ENCODE data around the gene LRRC73.

Gene LRRC73

DNA sequence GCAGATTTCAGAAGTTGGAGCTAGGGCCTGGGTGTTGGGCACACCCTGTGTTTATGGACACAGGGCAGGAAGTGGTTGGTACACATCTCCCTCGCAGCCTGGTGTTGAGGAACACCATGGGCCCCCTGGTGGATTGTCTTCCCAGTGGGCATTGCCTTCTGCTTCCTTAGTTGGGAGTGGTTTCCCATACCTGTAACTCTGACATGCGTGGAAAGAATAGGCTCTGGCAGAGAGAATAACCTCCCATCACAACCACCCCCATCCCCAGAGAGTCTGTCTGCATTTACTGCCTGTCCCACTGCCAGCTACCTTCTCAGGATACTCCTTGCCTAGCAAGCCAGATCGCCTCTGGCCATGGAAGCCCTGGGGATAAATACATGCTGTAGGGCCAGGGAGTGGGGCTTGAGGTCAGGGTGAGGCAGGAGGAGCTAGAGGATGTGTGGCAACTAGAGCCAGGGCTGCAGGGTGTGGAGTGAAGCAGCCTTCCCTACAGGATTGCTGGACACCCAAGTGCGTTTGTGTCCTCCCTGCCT lies 14.7 kb downstream of the LRRC73 start:
- no peak for DNase-seq (ENCODE audit: extremely low read depth, low read depth)
- TF ChIP-seq, protein P1, sequence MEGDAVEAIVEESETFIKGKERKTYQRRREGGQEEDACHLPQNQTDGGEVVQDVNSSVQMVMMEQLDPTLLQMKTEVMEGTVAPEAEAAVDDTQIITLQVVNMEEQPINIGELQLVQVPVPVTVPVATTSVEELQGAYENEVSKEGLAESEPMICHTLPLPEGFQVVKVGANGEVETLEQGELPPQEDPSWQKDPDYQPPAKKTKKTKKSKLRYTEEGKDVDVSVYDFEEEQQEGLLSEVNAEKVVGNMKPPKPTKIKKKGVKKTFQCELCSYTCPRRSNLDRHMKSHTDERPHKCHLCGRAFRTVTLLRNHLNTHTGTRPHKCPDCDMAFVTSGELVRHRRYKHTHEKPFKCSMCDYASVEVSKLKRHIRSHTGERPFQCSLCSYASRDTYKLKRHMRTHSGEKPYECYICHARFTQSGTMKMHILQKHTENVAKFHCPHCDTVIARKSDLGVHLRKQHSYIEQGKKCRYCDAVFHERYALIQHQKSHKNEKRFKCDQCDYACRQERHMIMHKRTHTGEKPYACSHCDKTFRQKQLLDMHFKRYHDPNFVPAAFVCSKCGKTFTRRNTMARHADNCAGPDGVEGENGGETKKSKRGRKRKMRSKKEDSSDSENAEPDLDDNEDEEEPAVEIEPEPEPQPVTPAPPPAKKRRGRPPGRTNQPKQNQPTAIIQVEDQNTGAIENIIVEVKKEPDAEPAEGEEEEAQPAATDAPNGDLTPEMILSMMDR (IDR thresholded peaks at IDR 0.05; ENCODE audit: low read depth, low read length) = peak; percentile 8

DNA sequence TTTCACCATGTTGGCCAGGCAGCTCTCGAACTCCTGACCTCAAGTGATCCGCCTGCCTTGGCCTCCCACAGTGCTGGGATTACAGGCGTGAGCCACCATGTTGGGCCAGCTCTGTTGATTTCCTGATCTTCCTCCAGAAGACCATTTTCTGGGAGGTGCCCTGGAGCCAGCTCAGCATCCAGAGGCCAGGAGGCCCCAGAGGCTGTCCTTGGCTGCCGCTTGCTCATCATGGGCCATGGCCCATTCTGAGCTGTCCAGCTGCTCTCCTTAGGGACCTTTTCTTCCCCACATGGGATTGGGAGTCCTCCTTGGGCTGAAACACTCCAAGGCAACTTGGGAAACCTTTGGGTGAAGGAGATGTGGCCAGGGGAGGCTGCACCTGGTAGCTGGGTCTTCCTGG lies 15.4 kb downstream of the LRRC73 start:
- TF ChIP-seq, protein P1 (IDR thresholded peaks at IDR 0.05; ENCODE audit: low read depth, low read length) = no peak
- no peak for DNase-seq (ENCODE audit: extremely low read depth, low read depth)

DNA sequence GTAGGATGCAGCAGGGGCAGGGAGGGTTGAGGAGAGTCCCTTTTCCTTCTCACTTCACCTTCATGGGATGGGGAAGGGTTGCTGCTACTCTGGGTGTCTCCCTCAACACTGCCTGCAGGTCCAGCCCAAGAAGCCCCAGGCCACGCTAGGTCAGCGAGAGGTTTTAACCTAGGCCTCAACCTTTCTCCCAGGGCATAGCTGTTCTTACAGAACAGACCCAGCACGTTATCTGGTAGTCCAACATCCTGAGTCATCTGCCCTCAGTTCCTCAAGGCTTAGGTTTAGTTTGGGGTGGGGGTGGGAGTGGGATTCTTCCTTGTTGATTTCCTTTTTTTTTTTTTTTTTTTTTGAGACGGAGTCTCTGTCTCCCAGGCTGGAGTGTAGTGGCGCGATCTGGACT lies 15.8 kb downstream of the LRRC73 start:
- no peak for DNase-seq (ENCODE audit: extremely low read depth, low read depth)
- TF ChIP-seq, protein P1 (IDR thresholded peaks at IDR 0.05; ENCODE audit: low read depth, low read length) = no peak

DNA sequence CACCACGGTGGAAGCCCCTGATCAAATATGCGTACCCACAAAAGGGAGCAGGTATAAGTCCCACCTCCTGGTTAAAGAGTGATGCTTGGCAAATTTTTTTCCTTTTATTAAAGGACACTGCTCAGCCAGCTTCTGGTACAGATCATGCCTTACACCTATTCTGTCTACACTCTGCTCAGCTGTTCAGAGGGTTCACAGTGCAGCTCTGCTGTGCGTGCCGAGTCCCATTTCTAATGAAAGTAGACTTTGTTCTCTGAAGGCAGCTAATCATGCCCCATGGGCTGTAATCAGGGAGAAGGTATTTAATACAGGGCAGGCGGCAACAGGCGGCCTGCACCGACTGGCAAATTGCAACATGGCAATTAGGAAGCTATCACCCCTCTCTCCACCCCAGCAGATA lies 16.3 kb downstream of the LRRC73 start:
- DNase-seq (ENCODE audit: extremely low read depth, low read depth) = no peak
- TF ChIP-seq, protein P1 (IDR thresholded peaks at IDR 0.05; ENCODE audit: low read depth, low read length) = no peak

DNA sequence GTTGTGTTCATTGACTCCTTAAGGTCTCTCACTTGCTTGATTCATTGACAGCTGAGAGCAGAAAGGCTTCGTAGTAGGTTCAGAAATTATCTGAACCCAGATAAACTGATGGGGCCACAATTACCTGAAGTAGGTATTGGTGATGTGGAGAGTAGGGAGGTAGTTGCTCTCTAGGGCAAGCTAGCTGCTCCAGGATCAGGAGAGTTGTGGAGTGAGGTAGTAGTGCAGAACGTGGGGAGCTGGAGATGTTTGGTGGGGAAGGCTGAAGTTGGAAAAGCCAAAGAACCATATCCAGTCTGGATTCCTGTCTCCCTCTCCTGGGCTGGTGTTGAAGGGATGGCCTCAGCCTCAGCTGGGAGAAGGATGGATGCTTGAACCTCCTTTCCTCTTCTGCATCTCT lies 16.9 kb downstream of the LRRC73 start:
- DNase-seq (ENCODE audit: extremely low read depth, low read depth) = no peak

DNA sequence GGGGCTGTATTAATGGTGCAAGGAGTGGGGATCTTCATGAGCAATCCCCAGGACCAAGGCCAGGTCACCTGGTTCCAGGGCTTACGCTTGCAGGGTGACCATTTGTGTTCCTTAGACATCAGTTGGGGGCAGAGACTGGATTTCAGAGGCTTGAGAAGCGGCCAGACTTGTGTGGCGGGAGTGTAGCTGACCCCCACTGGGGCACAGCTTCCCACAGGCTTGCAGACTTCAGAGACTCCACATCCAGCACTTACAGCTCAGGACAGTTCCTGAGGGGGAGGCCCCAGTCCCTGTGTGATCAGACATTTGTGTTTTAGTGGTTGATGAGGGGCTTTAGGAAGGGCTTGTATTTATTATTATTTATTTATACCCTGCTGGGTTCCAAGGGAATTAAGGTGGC lies 17.5 kb downstream of the LRRC73 start:
- TF ChIP-seq, protein P1 (IDR thresholded peaks at IDR 0.05; ENCODE audit: low read depth, low read length) = no peak
- DNase-seq (ENCODE audit: extremely low read depth, low read depth) = no peak

More for the DNA sequence above, 16.9 kb downstream of the LRRC73 start:
- TF ChIP-seq, protein P1 (IDR thresholded peaks at IDR 0.05; ENCODE audit: low read depth, low read length) = no peak

DNA sequence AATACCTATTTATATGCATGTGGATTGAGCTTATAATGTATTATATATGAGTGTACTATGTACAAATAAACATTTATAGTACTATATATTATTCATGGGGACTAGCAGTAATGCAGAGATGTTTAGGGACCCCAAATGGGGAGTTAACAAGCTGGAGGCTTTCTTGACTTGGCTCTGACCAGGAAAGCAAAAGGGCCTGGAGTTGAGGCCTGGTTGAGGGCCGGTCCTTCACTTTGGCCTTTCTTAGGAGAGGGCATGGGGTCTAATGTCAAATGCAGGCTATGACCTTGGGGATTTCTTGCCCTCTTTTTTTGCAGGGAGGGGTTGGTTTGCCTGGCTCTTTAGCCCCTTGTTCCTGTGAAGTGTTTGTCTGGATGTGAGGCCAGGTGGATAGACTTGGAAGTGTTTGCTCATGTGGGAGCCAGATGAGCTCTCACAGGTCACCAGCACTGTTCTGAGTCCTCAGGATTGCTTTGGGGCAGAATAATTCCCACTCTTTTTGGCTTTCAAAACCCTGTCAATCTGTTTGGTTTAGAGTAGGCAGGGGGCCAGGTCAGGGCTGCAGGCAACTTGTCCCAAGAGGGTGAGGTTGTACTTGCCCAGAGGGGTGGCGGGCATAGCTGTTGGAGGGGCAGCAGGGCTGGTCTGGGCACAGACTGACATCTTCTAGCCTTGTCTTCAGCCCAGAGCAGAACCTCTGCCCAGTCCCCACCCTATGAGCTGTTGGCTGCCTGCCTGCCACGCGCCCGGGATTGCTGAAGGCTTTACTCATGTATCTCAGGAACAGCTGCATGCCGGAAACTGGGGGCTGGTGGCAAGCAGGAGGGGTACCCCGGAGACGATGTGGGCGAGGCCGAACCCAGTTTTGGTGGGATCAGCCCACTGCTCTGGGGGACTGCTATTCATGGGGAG lies 18.1 kb downstream of the LRRC73 start:
- peak; percentile 49 for DNase-seq (ENCODE audit: extremely low read depth, low read depth)
- TF ChIP-seq, protein P1 (IDR thresholded peaks at IDR 0.05; ENCODE audit: low read depth, low read length) = no peak

Measured in AG09319 (cell line).